ENCODE results near the gene MORC2.

- TF ChIP-seq POLR2AphosphoS5 (IDR thresholded peaks at IDR 0.05; ENCODE audit: low read depth) (no peak), REST (IDR thresholded peaks at IDR 0.05; ENCODE audit: insufficient replicate concordance, low read depth) (peak; percentile 82), SPI1 (IDR thresholded peaks at IDR 0.05; ENCODE audit: borderline replicate concordance, low read depth) (no peak)
- TF ChIP-seq, protein P1, sequence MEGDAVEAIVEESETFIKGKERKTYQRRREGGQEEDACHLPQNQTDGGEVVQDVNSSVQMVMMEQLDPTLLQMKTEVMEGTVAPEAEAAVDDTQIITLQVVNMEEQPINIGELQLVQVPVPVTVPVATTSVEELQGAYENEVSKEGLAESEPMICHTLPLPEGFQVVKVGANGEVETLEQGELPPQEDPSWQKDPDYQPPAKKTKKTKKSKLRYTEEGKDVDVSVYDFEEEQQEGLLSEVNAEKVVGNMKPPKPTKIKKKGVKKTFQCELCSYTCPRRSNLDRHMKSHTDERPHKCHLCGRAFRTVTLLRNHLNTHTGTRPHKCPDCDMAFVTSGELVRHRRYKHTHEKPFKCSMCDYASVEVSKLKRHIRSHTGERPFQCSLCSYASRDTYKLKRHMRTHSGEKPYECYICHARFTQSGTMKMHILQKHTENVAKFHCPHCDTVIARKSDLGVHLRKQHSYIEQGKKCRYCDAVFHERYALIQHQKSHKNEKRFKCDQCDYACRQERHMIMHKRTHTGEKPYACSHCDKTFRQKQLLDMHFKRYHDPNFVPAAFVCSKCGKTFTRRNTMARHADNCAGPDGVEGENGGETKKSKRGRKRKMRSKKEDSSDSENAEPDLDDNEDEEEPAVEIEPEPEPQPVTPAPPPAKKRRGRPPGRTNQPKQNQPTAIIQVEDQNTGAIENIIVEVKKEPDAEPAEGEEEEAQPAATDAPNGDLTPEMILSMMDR (IDR thresholded peaks at IDR 0.05; ENCODE audit: insufficient read depth, low read length): no peak
Measured at GRCh38 chr22:30933457-30933856, 35.1 kb downstream of the MORC2 start.
